Heart left ventricle (tissue), 13 donors: ENCODE results near the gene CPO.

Experiments
- POLR2A ChIP-seq, 2 donors: fragments of 450-650 bp; IDR thresholded peaks; one replicate each; pipeline ENCODE4 v1.6.1; 2017; ENCODE audit warnings: antibody characterized with exemption in 2 of 2, mild to moderate bottlenecking in 2 of 2, moderate library complexity in 2 of 2
- TF ChIP-seq, protein P1 (sequence below), 12 donors: fragments of 200-600 bp; sonication (generic) in 4 of 12; IDR thresholded peaks; one replicate each; pipeline versions ENCODE4 v1.5.0 to v1.8.0; 2018 to 2022; ENCODE audit warnings: antibody characterized with exemption in 12 of 12, mild to moderate bottlenecking in 5 of 12
- donor health status: ischemic (EF 13 %, LVEDD 7.1; RV severe dilation, severe dysfunction).
- donor health status: DM: no; HTN: yes; CAD: no.
- donor health status: DM: no; HTN: no; CAD: no.
- donor health status: ischemic (EF 25% LVEDD 6.9; RV normal size, moderate dysfunction).
- donor health status: ischemic (EF 25% LVEDD 5.7; RV mildly dilated, moderate dysfunction).
- donor health status: ischemic (EF 35%, LVEDD 5.7; RV mildly dilated, moderate dysfunction).
- donor health status: nonischemic (EF 11% LVEDD 7.7; RV severe dilation, severe dysfunction).
- donor health status: DM: yes; HTN: yes; CAD: no.
- donor health status: PGD.
- donor health status: ischemic (EF 29% LVEDD 5.4; RV normal size, mild dysfunction).
- donor health status: nonischemic (EF 23%, LVEDD 6.1; RV moderate dilation, normal function).

DNA sequence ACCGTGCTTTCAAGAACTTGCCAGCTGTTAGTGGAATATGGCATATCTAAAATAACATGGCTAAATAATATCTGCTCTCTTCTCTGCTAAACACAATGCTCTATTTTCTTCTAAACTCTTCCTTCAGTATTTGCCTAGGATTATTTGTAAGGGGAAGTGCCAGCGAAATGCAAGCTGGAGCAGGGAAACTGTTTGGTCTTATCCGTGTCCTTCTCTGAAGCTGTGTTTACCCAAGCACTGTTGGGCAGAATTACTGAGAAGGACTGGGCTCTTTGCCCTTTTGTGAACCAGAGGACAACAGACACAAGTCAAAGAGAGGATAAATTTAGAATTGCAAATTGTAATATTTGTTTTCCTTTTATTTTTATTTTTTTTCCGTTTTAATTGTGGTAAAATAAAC, 23.6 kb downstream of the CPO start:
- TF ChIP-seq POLR2A (IDR thresholded peaks at IDR 0.05), result no peak
- TF ChIP-seq, protein P1, sequence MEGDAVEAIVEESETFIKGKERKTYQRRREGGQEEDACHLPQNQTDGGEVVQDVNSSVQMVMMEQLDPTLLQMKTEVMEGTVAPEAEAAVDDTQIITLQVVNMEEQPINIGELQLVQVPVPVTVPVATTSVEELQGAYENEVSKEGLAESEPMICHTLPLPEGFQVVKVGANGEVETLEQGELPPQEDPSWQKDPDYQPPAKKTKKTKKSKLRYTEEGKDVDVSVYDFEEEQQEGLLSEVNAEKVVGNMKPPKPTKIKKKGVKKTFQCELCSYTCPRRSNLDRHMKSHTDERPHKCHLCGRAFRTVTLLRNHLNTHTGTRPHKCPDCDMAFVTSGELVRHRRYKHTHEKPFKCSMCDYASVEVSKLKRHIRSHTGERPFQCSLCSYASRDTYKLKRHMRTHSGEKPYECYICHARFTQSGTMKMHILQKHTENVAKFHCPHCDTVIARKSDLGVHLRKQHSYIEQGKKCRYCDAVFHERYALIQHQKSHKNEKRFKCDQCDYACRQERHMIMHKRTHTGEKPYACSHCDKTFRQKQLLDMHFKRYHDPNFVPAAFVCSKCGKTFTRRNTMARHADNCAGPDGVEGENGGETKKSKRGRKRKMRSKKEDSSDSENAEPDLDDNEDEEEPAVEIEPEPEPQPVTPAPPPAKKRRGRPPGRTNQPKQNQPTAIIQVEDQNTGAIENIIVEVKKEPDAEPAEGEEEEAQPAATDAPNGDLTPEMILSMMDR (IDR thresholded peaks at IDR 0.05), result no peak
